Endodermal cell (in vitro differentiated cells): ENCODE results near the gene TMEM87B. TPM values are rescaled to one million over a fixed set of nuclear protein-coding genes. Genes with fewer than 3 reads are reported as not detected.
A peak's percentile ranks its signal among the peaks of the same experiment; 100 is the strongest.

Experiments
- DNase-seq: peaks from one replicate; pipeline ENCODE4 v3.0.0-alpha.2; 2017
- H3K27ac ChIP-seq: 2 replicates; pipeline ENCODE4 v1.5.1; 2013; ENCODE audit warnings: mild to moderate bottlenecking, low read depth, low read length, moderate library complexity
- H3K27me3 ChIP-seq: 2 replicates; pipeline ENCODE4 v1.6.1; 2013; ENCODE audit warnings: mild to moderate bottlenecking, low read length, moderate library complexity; ENCODE audit not compliant: insufficient read depth, control insufficient read depth, poor library complexity, severe bottlenecking
- H3K36me3 ChIP-seq: 2 replicates; pipeline ENCODE4 v1.7.0; 2013; ENCODE audit warnings: mild to moderate bottlenecking, low read length, moderate library complexity; ENCODE audit not compliant: control insufficient read depth, insufficient read depth
- H3K4me1 ChIP-seq: one replicate; pipeline ENCODE4 v1.7.0; 2013; ENCODE audit warnings: low read length; ENCODE audit not compliant: control insufficient read depth, insufficient read depth
- H3K4me3 ChIP-seq: 2 replicates; pipeline ENCODE4 v1.5.1; 2013; ENCODE audit warnings: mild to moderate bottlenecking, low read length, moderate library complexity
- H3K9ac ChIP-seq: 2 replicates; pipeline ENCODE4 v1.6.1; 2013; ENCODE audit warnings: mild to moderate bottlenecking, low read length, moderate library complexity; ENCODE audit not compliant: poor library complexity, severe bottlenecking; ENCODE audit errors: extremely low read depth
- H3K9me3 ChIP-seq: 2 replicates; pipeline ENCODE4 v1.6.1; 2013; ENCODE audit warnings: mild to moderate bottlenecking, low read length, moderate library complexity; ENCODE audit not compliant: control insufficient read depth
- H3K27ac Mint-ChIP-seq: 2 replicates; pipeline ENCODE4 v1.8.0; 2020; ENCODE audit warnings: mixed read lengths
- H3K27me3 Mint-ChIP-seq: 2 replicates; pipeline ENCODE4 v1.8.0; 2021; ENCODE audit warnings: mild to moderate bottlenecking, mixed read lengths; ENCODE audit not compliant: insufficient read depth
- H3K36me3 Mint-ChIP-seq: 2 replicates; pipeline ENCODE4 v1.8.0; 2020; ENCODE audit warnings: low read depth, mixed read lengths
- H3K4me1 Mint-ChIP-seq: 2 replicates; pipeline ENCODE4 v1.8.0; 2020; ENCODE audit warnings: mixed read lengths
- H3K4me3 Mint-ChIP-seq: 2 replicates; pipeline ENCODE4 v1.8.0; 2020; ENCODE audit warnings: mild to moderate bottlenecking, moderate library complexity, mixed read lengths
- H3K9me3 Mint-ChIP-seq: 2 replicates; pipeline ENCODE4 v1.8.0; 2020; ENCODE audit warnings: mild to moderate bottlenecking, mixed read lengths
- WGBS, 2 experiments: methylation state at CpG; one replicate each; pipeline versions ENCODE4 v1.1.5 to v1.1.7; 2013; ENCODE audit warnings: missing lambda C conversion rate in 2 of 2, mixed read lengths in 1 of 2; ENCODE audit not compliant: insufficient coverage in 1 of 2, insufficient read length in 1 of 2; 5-methylcytosine and 5-hydroxymethylcytosine counted together
- total RNA-seq, 2 donors: library from RNA; stranded (reverse); fragmentation: NEBNext Ultra II Directional in 1 of 2; extraction: Animal tissue kit (Norgen Biotek cat#: 25700) in 1 of 2; gene quantifications; 2 replicates in 1 of 2; 3 replicates in 1 of 2; pipeline ENCODE4 v1.2.1, GENCODE V29; 2021
- TF ChIP-seq, protein P1 (sequence below): fragments of 200-600 bp; sonication (generic); conservative IDR thresholded peaks from 2 replicates; pipeline ENCODE4 v1.5.0; 2021; ENCODE audit warnings: antibody characterized with exemption, mild to moderate bottlenecking

The TMEM87B gene
- total RNA-seq, 2 donors from 2014 or later, result 20.2 to 22.3 TPM

DNA sequence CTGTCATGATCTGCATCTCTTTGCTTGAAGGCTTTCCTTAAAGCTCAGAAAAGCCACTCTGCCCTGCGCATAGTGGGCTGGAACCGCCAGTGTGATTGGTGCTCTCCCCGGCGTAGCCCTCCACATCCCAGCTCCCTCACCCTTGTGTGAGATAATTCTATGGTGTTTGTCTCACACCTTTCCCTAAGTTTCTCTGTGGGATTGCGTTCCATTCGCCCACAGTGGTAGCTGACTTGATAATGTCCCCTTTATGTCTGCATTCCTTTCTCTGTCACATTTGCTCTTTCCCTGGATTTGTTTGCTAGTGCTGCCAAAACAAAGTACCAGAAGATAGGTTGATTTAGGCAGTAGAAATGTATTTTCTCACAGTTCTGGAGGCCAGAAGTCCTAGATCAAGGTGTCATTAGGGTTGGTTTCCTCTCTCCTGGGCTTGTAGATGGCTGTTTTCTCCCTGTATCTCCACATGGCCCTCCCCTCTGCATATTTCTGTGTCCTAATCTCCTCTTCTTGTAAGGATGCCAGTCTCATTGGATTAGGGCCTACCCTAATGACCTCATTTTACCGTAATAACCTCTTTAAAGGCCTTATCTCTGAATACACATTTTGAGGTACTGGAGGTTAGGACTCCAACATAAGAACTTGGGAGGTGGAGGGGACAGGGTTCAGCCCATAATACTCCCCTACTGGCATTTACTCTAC is 7.4 kb upstream of the TMEM87B start:
- peak overlapping the region; percentile 98 for H3K27ac Mint-ChIP-seq
- TF ChIP-seq, protein P1, sequence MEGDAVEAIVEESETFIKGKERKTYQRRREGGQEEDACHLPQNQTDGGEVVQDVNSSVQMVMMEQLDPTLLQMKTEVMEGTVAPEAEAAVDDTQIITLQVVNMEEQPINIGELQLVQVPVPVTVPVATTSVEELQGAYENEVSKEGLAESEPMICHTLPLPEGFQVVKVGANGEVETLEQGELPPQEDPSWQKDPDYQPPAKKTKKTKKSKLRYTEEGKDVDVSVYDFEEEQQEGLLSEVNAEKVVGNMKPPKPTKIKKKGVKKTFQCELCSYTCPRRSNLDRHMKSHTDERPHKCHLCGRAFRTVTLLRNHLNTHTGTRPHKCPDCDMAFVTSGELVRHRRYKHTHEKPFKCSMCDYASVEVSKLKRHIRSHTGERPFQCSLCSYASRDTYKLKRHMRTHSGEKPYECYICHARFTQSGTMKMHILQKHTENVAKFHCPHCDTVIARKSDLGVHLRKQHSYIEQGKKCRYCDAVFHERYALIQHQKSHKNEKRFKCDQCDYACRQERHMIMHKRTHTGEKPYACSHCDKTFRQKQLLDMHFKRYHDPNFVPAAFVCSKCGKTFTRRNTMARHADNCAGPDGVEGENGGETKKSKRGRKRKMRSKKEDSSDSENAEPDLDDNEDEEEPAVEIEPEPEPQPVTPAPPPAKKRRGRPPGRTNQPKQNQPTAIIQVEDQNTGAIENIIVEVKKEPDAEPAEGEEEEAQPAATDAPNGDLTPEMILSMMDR, result no peak
- H3K4me3 Mint-ChIP-seq, result peak overlapping the region; percentile 13
- Histone ChIP-seq H3K36me3 (no peaks in the 10 kb centered on the region), H3K4me3 (peak overlapping the region; percentile 73), H3K9ac (peak overlapping the region; percentile 71), H3K27ac (peak overlapping the region; percentile 71), H3K9me3 (peaks cover 36% of the 10 kb centered on the region), H3K4me1 (peaks cover 3% of the 10 kb centered on the region), H3K27me3 (no peaks in the 10 kb centered on the region)
- peaks cover 10% of the 10 kb centered on the region for H3K36me3 Mint-ChIP-seq
- H3K9me3 Mint-ChIP-seq, result peaks cover 49% of the 10 kb centered on the region
- H3K4me1 Mint-ChIP-seq, result peaks cover 36% of the 10 kb centered on the region
- DNase-seq, result peak; percentile 93
- WGBS, 2 experiments, result 18 to 32% methylated on average over 6 to 7 of the region's 7 CpGs
- H3K27me3 Mint-ChIP-seq, result no peaks in the 10 kb centered on the region

DNA sequence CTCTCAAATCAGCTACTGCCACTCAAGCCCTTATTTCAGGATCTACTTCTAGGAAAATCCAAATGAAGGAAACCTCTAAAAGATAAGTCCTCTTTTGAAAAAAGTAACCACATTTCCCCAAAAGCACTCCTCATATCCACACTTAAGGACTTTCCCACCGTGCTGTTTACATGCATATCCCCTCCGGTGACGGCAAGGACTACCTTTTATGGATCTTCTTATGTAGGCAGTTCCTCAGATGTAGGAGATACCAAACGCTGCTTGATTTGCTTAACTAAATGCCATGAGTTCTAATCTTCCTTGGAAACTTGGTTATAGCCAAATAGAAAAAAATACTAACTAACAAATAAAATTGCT is 6.9 kb upstream of the TMEM87B start:
- H3K27me3 ChIP-seq, result no peaks in the 10 kb centered on the region
- H3K36me3 Mint-ChIP-seq, result peaks cover 10% of the 10 kb centered on the region
- H3K27ac Mint-ChIP-seq, result peak overlapping the region; percentile 98
- H3K9me3 Mint-ChIP-seq, result peaks cover 49% of the 10 kb centered on the region
- TF ChIP-seq, protein P1, result no peak
- H3K4me1 ChIP-seq, result peaks cover 3% of the 10 kb centered on the region
- H3K27me3 Mint-ChIP-seq, result no peaks in the 10 kb centered on the region
- H3K4me3 ChIP-seq, result peak overlapping the region; percentile 73
- H3K9ac ChIP-seq, result peak overlapping the region; percentile 71
- H3K9me3 ChIP-seq, result peaks cover 36% of the 10 kb centered on the region
- no peak for DNase-seq
- peak overlapping the region; percentile 71 for H3K27ac ChIP-seq
- peak overlapping the region; percentile 13 for H3K4me3 Mint-ChIP-seq
- 9 to 18% methylated on average over 4 of the region's 4 CpGs for WGBS, 2 experiments
- peaks cover 33% of the 10 kb centered on the region for H3K4me1 Mint-ChIP-seq
- no peaks in the 10 kb centered on the region for H3K36me3 ChIP-seq

DNA sequence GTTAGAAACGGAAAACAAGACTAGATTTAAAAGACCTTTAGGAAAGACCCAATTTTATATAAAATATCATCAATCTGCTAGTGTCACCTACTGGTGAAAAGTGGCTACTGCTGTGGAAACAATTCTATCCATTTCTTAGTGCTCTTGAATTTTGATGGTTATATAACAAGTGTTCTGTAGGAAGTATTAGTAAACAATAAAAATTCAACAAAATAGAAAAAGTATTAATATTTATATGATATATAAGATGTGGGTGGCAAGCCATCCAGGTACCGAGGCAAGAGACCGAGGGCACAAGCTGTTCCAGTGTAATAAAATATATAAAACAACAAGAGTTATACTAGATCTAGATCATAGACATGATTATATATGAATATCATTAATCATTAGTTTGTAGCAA is 6.2 kb upstream of the TMEM87B start:
- WGBS, 2 experiments, result 40% methylated on average over 1 of the region's 3 CpGs; no CpG with 5 or more reads in 1 of the 2 experiments
- H3K27ac Mint-ChIP-seq, result no peak overlapping the region

More for the DNA sequence above, 6.2 kb upstream of the TMEM87B start:
- H3K9ac ChIP-seq, result peak overlapping the region; percentile 71
- H3K9me3 ChIP-seq, result peaks cover 36% of the 10 kb centered on the region
- DNase-seq, result no peak
- no peaks in the 10 kb centered on the region for H3K27me3 ChIP-seq
- H3K36me3 ChIP-seq, result no peaks in the 10 kb centered on the region
- H3K4me3 Mint-ChIP-seq, result no peak overlapping the region
- H3K27me3 Mint-ChIP-seq, result no peaks in the 10 kb centered on the region
- TF ChIP-seq, protein P1, result peak; percentile 85
- peaks cover 44% of the 10 kb centered on the region for H3K9me3 Mint-ChIP-seq
- H3K4me1 ChIP-seq, result peaks cover 7% of the 10 kb centered on the region
- H3K4me1 Mint-ChIP-seq, result peaks cover 29% of the 10 kb centered on the region
- H3K4me3 ChIP-seq, result no peak overlapping the region
- H3K36me3 Mint-ChIP-seq, result peaks cover 8% of the 10 kb centered on the region
- no peak overlapping the region for H3K27ac ChIP-seq
